ENCODE results near the gene DLGAP4.

DNA sequence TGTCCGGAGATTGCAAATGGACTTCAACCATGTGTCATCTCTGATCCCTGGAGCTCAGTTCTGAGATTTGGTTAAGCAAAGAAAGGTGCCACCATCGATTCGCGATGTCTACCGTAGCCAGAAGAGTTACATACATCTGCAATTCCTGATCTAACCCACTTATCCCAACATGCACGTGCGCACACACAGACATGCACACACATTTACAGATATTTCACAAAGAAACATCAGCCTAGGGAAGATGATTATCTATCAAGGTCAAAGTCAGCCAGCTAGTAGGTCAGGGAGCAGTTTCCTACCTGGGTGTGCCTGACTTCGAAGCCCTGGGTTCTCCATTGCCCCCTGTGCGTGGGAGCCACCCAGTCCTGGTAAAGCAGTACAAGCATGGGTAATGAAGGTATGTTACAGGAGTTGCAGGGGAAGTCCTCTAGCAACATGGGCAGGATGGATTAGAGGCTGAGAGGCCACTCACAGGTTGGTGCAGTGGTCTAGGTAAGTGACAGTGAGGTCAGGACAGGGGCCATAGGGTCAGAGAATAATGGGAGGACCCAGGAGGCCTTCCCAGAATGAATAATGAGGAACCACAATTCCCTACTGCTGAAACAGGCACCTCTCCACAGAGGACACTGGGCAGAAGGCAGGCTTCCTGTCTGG, 150.0 kb downstream of the DLGAP4 start:
- TF ChIP-seq, protein P1, sequence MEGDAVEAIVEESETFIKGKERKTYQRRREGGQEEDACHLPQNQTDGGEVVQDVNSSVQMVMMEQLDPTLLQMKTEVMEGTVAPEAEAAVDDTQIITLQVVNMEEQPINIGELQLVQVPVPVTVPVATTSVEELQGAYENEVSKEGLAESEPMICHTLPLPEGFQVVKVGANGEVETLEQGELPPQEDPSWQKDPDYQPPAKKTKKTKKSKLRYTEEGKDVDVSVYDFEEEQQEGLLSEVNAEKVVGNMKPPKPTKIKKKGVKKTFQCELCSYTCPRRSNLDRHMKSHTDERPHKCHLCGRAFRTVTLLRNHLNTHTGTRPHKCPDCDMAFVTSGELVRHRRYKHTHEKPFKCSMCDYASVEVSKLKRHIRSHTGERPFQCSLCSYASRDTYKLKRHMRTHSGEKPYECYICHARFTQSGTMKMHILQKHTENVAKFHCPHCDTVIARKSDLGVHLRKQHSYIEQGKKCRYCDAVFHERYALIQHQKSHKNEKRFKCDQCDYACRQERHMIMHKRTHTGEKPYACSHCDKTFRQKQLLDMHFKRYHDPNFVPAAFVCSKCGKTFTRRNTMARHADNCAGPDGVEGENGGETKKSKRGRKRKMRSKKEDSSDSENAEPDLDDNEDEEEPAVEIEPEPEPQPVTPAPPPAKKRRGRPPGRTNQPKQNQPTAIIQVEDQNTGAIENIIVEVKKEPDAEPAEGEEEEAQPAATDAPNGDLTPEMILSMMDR (IDR thresholded peaks at IDR 0.05): no peak
- no peak for TF ChIP-seq POLR2A (IDR thresholded peaks at IDR 0.05)
